ENCODE results near the gene ENC1. TPM values are rescaled to one million over a fixed set of nuclear protein-coding genes. Genes with fewer than 3 reads are reported as not detected.

Gene ENC1
- total RNA-seq, 6 donors from 2014 or later: 9.5 to 34.1 (median 18.0) TPM

GRCh38 chr5:74622122-74622521, 18.4 kb downstream of the ENC1 start:
- Histone ChIP-seq H3K4me3 (no peak overlapping the region), H3K27ac (no peak overlapping the region), H3K4me1 (no peaks in the 10 kb centered on the region), H3K36me3 (no peaks in the 10 kb centered on the region), H3K27me3 (no peaks in the 10 kb centered on the region), H3K9me3 (no peaks in the 10 kb centered on the region)
- WGBS, 2 donors: 66 to 73% methylated on average over 3 of the region's 3 CpGs
- no peak for ATAC-seq (ENCODE audit: low FRiP score in 2 of 2)
- no peak for DNase-seq
- TF ChIP-seq POLR2AphosphoS5 (IDR thresholded peaks at IDR 0.05) (no peak), CTCF (IDR thresholded peaks at IDR 0.05) (no peak), EP300 (IDR thresholded peaks at IDR 0.05) (no peak), POLR2A (IDR thresholded peaks at IDR 0.05) (no peak)

DNA sequence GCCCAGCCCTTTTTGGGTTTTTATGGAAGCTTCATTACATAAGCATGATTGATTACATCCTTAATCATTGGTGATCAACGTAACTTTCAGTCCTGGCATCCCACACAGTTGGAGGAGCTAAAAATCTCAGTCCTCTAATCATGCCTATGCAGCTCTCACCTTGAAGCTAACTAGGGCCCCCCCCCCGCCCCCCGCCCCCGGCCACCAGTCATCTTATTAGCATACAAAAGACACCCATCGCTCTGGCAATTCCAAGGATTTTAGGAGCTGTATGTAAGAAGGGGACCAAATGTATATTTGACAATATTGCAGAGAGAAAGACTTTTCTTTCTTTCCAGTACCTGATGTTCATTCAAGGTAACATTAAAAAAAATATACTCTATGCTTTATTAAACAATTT, 19.0 kb downstream of the ENC1 start:
- H3K36me3 ChIP-seq: no peaks in the 10 kb centered on the region
- TF ChIP-seq CTCF (IDR thresholded peaks at IDR 0.05) (no peak), POLR2A (IDR thresholded peaks at IDR 0.05) (no peak), EP300 (IDR thresholded peaks at IDR 0.05) (no peak), POLR2AphosphoS5 (IDR thresholded peaks at IDR 0.05) (no peak)
- no peaks in the 10 kb centered on the region for H3K4me1 ChIP-seq
- H3K27me3 ChIP-seq: no peaks in the 10 kb centered on the region
- no peak overlapping the region for H3K4me3 ChIP-seq
- no peaks in the 10 kb centered on the region for H3K9me3 ChIP-seq
- DNase-seq (no peak), ATAC-seq (ENCODE audit: low FRiP score in 2 of 2) (no peak)
- WGBS, 2 donors: 84 to 87% methylated on average over 5 of the region's 5 CpGs
- H3K27ac ChIP-seq: no peak overlapping the region

DNA sequence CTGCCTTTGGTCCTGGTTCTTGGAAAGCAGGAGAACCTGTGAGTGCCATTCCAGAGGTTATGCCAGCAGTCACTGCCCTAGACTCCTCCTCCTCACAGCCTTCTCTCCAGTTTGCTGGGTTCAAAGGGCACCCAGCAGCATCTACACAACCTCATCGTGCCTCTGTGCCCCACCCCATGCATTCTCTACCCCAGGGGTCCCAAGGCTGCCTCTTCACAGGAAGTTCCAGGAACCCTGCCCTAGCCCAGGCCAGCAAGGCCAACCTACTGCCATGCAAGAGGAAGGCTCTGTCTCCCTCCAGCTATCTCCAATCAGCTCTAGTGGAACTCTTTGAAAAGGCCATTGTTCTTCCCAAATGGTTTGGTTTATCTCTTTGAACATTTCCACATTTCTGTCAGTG, 21.2 kb downstream of the ENC1 start:
- Histone ChIP-seq H3K27me3 (no peaks in the 10 kb centered on the region), H3K4me1 (no peaks in the 10 kb centered on the region), H3K27ac (no peak overlapping the region), H3K36me3 (no peaks in the 10 kb centered on the region), H3K9me3 (no peaks in the 10 kb centered on the region), H3K4me3 (no peak overlapping the region)
- DNase-seq: no peak
- no peak for ATAC-seq (ENCODE audit: low FRiP score in 2 of 2)
- TF ChIP-seq POLR2A (IDR thresholded peaks at IDR 0.05) (no peak), CTCF (IDR thresholded peaks at IDR 0.05) (no peak), EP300 (IDR thresholded peaks at IDR 0.05) (no peak), POLR2AphosphoS5 (IDR thresholded peaks at IDR 0.05) (no peak)
- 50% methylated on average over 1 of the region's 1 CpG; no CpG with 5 or more reads in 1 of the 2 donors for WGBS, 2 donors

DNA sequence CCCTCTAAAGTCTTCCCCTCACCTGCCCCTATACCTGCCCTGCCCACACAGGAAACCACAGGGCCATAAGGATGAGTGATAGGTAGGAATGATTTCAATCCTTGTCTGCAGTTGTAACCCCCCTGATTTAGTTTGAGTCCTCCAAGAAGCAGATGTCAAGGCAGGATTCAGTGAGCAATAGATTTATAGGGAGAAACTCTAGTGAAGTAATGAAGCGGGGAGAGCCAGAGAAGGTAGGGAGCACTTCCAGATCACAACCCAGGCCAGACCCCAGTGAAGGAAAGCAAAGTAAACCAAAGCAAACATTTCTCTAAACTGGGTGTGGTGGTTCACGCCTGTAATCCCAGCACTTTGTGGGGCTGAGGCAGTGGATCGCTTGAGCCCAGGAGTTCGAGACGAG, 22.4 kb downstream of the ENC1 start:
- no peak for ATAC-seq (ENCODE audit: low FRiP score in 2 of 2)
- DNase-seq: no peak
- no peaks in the 10 kb centered on the region for H3K9me3 ChIP-seq
- no peaks in the 10 kb centered on the region for H3K27me3 ChIP-seq
- H3K27ac ChIP-seq: no peak overlapping the region
- H3K4me1 ChIP-seq: no peaks in the 10 kb centered on the region
- H3K4me3 ChIP-seq: no peak overlapping the region
- no peak for TF ChIP-seq POLR2AphosphoS5 (IDR thresholded peaks at IDR 0.05)
- no peak for TF ChIP-seq CTCF (IDR thresholded peaks at IDR 0.05)
- no peak for TF ChIP-seq POLR2A (IDR thresholded peaks at IDR 0.05)
- TF ChIP-seq EP300 (IDR thresholded peaks at IDR 0.05): no peak
- no peaks in the 10 kb centered on the region for H3K36me3 ChIP-seq
- 89 to 99% methylated on average over 3 to 5 of the region's 5 CpGs for WGBS, 2 donors

DNA sequence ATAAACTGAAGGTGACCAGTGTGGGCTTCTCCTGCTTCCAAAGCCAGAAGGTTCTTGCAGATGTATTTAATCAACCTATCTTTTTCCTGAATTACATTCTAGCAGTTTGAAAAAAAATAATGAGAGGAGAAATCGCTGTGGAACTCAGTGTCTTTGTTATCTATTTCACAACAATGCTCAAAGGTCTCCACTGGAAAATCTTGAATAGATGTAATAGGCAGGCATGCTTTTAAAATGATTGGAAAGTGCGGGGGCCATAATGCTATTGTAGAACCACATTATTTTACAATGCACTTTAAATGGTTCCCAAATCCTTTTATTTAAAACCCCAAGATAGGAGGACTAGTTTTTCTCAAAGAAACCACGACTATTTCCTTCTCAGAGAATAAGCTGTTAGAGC, 23.3 kb downstream of the ENC1 start:
- Histone ChIP-seq H3K9me3 (no peaks in the 10 kb centered on the region), H3K36me3 (no peaks in the 10 kb centered on the region), H3K27ac (no peak overlapping the region), H3K27me3 (no peaks in the 10 kb centered on the region), H3K4me3 (no peak overlapping the region), H3K4me1 (no peaks in the 10 kb centered on the region)
- ATAC-seq (ENCODE audit: low FRiP score in 2 of 2) (no peak), DNase-seq (no peak)
- 78 to 83% methylated on average over 3 of the region's 3 CpGs for WGBS, 2 donors
- TF ChIP-seq POLR2AphosphoS5 (IDR thresholded peaks at IDR 0.05) (no peak), CTCF (IDR thresholded peaks at IDR 0.05) (no peak), POLR2A (IDR thresholded peaks at IDR 0.05) (no peak), EP300 (IDR thresholded peaks at IDR 0.05) (no peak)
